Activated naive CD8-positive, alpha-beta T cell (primary cell): ENCODE measurements around the gene SCN9A.
"Not testable (repeated sequence)": the region's sequence is repeated elsewhere in the genome, so short reads cannot be mapped to it uniquely, and the experiment has no call there.

Experiments used
- H3K27ac Mint-ChIP-seq: one replicate; pipeline ENCODE4 v1.8.0; 2021; ENCODE audit warnings: mixed read lengths
- H3K27me3 Mint-ChIP-seq: one replicate; pipeline ENCODE4 v1.8.0; 2021; ENCODE audit warnings: mixed read lengths
- H3K36me3 Mint-ChIP-seq: one replicate; pipeline ENCODE4 v1.8.0; 2021; ENCODE audit warnings: mixed read lengths
- H3K4me1 Mint-ChIP-seq: one replicate; pipeline ENCODE4 v1.8.0; 2021; ENCODE audit warnings: low read depth, mixed read lengths
- H3K4me3 Mint-ChIP-seq: one replicate; pipeline ENCODE4 v1.8.0; 2021; ENCODE audit warnings: mild to moderate bottlenecking, mixed read lengths
- H3K9me3 Mint-ChIP-seq: one replicate; pipeline ENCODE4 v1.8.0; 2021; ENCODE audit warnings: low read depth, mixed read lengths

Gene SCN9A

DNA sequence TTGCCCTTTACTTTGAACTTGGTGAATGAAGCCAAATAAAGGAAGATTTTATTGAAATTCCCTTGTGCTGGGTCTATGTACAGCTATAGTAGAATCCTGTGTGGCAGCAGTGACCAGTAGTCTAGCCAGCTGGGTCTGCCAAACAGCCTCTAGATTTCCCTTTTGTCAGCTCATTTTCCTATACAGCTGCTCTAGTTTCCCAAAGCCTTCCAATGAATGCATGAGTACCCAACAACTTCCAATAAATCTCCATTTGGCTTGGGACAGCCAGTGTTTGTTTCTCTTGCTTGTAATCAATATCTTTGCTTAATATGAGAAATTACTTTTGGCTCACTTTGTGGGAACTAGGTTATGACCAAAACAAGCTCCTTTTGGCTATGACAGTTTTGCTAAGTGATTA, 43.6 kb downstream of the SCN9A start:
- no peak overlapping the region for H3K27ac Mint-ChIP-seq
- H3K36me3 Mint-ChIP-seq: no peaks in the 10 kb centered on the region
- no peaks in the 10 kb centered on the region for H3K4me1 Mint-ChIP-seq
- H3K4me3 Mint-ChIP-seq: no peak overlapping the region
- no peaks in the 10 kb centered on the region for H3K27me3 Mint-ChIP-seq
- H3K9me3 Mint-ChIP-seq: no peaks in the 10 kb centered on the region

DNA sequence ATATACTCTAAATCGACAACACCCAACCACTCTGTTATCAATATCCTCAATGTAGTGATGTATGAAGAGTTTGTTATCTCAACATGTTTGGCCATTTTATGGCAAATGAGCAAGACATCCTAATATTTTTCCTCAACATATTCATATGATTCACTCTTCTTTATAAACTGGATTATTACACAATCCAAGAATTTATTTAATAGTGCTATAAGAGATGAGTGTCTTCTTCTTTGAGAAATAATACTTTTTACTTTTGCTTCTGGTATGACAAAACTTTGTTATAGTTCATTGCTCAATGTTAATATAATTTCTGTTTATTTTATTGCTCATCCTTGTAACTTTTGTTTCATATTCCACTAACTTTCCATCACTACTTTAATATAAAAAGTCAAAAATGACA, 44.3 kb downstream of the SCN9A start:
- no peaks in the 10 kb centered on the region for H3K36me3 Mint-ChIP-seq
- H3K27me3 Mint-ChIP-seq: no peaks in the 10 kb centered on the region
- no peak overlapping the region for H3K27ac Mint-ChIP-seq
- H3K9me3 Mint-ChIP-seq: no peaks in the 10 kb centered on the region
- no peak overlapping the region for H3K4me3 Mint-ChIP-seq
- no peaks in the 10 kb centered on the region for H3K4me1 Mint-ChIP-seq

DNA sequence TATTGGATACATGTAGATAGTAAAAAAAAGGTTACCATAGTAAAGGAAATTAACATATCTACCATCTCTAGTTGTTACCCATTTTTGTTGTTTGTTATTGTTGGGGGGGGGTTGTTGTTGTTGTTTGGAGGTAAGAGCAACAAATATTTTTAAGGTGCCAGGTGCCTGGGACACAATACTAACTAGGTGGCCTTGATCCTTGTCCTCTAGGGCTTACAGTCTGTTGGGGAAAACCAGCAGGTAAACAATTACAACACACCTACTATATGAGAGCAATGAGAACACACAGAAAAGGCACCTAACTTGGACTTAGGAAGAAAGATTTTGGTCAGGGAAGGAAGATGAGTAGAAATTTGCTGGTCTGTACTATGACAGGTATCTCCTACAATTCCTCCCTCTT, 46.3 kb downstream of the SCN9A start:
- H3K27ac Mint-ChIP-seq: no peak overlapping the region
- H3K4me1 Mint-ChIP-seq: no peaks in the 10 kb centered on the region
- no peaks in the 10 kb centered on the region for H3K9me3 Mint-ChIP-seq
- no peak overlapping the region for H3K4me3 Mint-ChIP-seq
- H3K36me3 Mint-ChIP-seq: no peaks in the 10 kb centered on the region
- H3K27me3 Mint-ChIP-seq: no peaks in the 10 kb centered on the region

DNA sequence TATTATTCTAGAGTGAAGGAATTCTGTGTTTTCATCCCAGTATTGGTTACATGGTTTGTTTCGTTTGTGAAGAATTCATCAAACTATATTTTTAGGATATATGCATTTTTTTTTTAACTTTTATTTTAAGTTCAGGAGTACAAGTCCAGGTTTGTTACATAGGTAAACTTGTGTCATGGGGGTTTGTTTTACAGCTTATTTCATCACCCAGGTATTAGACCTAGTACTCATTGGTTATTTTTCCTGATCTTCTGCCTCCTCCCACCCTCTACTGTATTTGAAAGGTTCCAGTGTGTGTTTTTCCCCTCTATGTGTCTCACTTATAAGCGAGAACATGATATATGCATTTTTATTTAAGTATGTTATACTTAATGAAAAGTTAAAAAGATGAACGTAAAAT, 47.6 kb downstream of the SCN9A start:
- H3K27me3 Mint-ChIP-seq: no peaks in the 10 kb centered on the region
- no peak overlapping the region for H3K4me3 Mint-ChIP-seq
- no peak overlapping the region for H3K27ac Mint-ChIP-seq
- no peaks in the 10 kb centered on the region for H3K36me3 Mint-ChIP-seq
- H3K9me3 Mint-ChIP-seq: no peaks in the 10 kb centered on the region
- no peaks in the 10 kb centered on the region for H3K4me1 Mint-ChIP-seq

DNA sequence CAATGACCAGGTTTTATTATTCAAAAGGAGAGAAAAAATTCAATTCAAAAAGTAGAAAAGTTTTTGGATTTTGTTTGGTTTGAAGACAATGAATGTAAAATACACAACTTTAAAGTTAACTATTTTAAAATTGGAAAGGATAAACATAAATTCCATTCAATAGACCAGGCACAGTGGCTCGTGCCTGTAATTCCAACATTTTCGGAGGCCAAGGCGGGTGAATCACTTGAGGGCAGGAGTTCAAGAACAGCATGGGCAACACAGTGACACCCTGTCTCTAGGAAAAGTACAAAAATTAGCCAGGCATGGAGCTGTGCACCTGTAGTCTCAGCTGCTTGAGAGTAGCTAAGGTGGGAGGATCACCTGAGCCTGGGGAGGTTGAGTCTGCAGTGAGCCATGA, 54.7 kb downstream of the SCN9A start:
- Mint-ChIP-seq H3K27ac (no peak overlapping the region), H3K36me3 (no peaks in the 10 kb centered on the region), H3K4me1 (no peaks in the 10 kb centered on the region), H3K9me3 (no peaks in the 10 kb centered on the region), H3K27me3 (no peaks in the 10 kb centered on the region), H3K4me3 (no peak overlapping the region)

DNA sequence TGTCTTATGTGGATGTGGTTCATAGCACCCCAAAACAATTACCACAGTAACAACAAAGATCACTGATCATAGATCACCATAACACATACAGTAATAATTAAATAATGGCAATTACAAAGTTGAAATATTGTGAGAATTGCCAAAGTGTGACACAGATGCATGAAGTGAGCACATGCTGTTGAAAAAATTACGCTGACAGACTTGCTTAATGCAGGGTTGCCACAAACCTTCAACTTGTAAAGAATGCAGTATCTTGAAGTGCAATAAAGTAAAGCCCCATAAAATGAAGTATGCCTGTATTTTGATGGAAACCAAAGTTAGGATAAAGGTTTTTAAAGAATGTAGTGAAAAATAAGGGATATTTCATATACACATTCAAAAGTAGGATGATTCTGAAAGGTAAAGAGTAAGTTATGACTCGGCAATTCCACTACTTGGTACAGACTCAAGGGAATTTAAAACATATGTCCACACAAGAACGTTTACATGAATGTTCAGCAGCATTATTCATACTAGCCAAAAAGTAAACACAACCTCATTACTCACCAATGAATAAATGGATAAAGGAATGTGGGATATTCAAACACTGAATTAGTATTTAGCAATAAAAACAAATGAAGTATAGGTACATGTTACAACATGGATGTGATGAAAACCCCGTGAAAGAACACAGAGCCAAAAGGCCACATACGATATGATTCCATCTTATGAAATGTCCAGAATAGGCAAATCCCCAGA, 61.6 kb downstream of the SCN9A start:
- Mint-ChIP-seq H3K27me3 (no peaks in the 10 kb centered on the region), H3K36me3 (no peaks in the 10 kb centered on the region), H3K9me3 (no peaks in the 10 kb centered on the region), H3K27ac (no peak overlapping the region), H3K4me1 (no peaks in the 10 kb centered on the region), H3K4me3 (no peak overlapping the region)

DNA sequence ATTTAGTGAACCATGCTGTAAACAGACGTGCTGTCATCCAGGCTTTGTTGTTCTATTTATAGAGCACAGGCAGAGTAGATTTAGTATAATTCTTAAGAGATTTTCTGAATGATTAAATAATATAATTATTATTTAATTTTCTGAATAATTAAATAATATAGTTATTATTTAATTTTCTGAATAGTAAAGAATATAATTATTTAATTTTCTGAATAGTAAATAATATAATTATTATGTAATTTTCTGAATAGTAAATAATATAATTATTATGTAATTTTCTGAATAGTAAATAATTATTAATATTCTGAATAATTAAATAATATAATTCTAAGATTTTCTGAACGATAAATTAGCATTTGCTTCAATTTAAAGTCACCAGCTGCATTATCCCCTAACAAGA, 62.9 kb downstream of the SCN9A start:
- H3K27me3 Mint-ChIP-seq, H3K4me3 Mint-ChIP-seq, H3K9me3 Mint-ChIP-seq, H3K4me1 Mint-ChIP-seq, H3K27ac Mint-ChIP-seq, H3K36me3 Mint-ChIP-seq: not testable (repeated sequence)

DNA sequence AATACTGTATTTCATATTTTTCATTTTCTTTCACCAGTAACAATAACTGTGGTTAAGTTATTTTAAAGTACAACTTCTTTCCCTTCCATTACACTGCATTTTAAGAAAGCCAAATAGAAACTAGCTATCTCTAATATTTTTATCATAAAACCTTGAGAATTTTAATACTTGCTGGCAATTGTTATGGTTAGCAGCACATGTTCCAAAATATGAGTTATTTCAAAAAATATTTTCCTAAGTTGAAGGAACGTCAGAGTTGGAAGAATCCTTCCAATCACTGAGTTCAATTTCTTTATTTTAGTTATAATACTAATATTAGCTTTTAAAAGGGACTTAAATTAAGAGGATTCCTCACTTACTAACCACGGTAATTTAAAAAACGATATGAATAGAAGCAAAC, 68.4 kb downstream of the SCN9A start:
- H3K27me3 Mint-ChIP-seq: no peaks in the 10 kb centered on the region
- H3K9me3 Mint-ChIP-seq: no peaks in the 10 kb centered on the region
- no peaks in the 10 kb centered on the region for H3K4me1 Mint-ChIP-seq
- no peaks in the 10 kb centered on the region for H3K36me3 Mint-ChIP-seq
- H3K27ac Mint-ChIP-seq: no peak overlapping the region
- no peak overlapping the region for H3K4me3 Mint-ChIP-seq

DNA sequence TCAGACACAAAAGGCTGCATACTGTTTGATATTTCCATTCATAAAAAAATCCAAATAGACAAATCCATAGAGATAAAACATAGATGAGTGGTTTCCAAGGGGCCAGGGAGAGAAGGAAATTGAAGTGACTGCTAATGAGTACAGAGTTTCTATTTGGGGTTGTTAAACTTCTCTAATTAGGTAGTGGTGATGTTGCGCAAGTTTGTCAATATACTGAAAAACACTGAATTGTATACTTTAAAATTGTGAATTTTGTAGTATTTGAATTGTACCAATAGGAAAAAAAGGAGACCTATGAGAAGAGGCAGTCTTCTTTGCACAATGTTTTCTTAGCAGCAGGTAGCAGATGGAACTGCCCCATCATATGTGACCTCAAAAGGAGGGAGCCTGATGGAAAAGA, 71.1 kb downstream of the SCN9A start:
- Mint-ChIP-seq H3K36me3 (no peaks in the 10 kb centered on the region), H3K4me1 (no peaks in the 10 kb centered on the region), H3K27me3 (no peaks in the 10 kb centered on the region), H3K9me3 (no peaks in the 10 kb centered on the region), H3K27ac (no peak overlapping the region), H3K4me3 (no peak overlapping the region)

DNA sequence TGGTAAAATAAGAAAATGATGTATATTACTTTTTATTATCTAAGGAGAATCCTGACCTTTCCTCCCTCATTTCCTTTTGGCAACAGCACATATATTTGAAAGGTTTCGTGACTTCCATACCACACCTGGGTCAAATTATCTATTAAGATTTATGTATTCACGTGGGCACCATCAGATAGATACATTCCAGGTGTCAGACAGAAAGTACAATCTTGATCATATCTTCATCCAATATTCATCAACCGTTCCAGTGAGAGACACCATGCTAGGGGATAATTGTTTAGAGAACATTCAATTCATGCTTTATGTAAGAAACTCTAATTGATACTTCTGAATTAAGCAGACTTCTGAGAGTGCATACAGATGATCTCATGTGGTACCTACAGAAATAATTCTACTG, 73.7 kb downstream of the SCN9A start:
- no peak overlapping the region for H3K27ac Mint-ChIP-seq
- H3K27me3 Mint-ChIP-seq: no peaks in the 10 kb centered on the region
- no peaks in the 10 kb centered on the region for H3K4me1 Mint-ChIP-seq
- no peaks in the 10 kb centered on the region for H3K36me3 Mint-ChIP-seq
- no peaks in the 10 kb centered on the region for H3K9me3 Mint-ChIP-seq
- H3K4me3 Mint-ChIP-seq: no peak overlapping the region

DNA sequence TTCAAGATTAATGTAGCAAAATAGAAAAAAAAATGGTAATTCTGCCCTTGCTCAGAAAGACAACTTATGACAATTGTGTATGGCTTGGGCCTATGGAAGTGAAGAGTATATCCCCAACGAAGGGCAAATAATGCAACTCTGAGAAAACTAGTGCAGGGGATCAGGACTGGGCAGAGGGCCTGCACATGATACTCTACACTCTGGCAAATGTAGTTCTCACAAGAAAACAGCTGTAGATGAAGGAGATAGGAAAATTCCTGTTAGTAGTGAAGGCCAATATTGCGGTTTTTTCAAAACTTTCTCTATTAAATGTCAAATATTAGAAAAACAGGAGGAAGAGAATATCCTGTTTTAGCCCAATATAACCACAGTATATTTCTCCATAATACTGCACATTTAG, 77.8 kb downstream of the SCN9A start:
- H3K36me3 Mint-ChIP-seq: no peaks in the 10 kb centered on the region
- no peaks in the 10 kb centered on the region for H3K9me3 Mint-ChIP-seq
- H3K4me1 Mint-ChIP-seq: no peaks in the 10 kb centered on the region
- no peak overlapping the region for H3K4me3 Mint-ChIP-seq
- no peak overlapping the region for H3K27ac Mint-ChIP-seq
- H3K27me3 Mint-ChIP-seq: no peaks in the 10 kb centered on the region

DNA sequence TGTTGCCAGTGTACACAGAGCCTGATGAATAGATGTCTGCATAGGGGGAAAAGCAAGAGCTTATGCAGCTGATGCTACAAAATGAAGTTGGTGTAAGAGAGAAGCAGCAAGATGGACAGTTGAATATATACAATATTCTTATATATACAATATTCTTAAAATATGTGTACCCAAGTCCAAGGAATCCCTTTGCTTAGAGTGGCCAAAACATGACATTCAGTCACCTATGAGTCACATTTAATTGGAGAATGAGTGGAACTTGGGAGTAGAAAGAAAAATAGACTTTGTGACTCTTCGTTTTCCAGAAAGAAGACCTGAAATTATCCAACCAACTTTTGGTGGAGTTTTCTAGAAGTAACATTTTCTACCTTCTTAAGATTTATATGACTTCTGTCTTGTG, 81.8 kb downstream of the SCN9A start:
- no peak overlapping the region for H3K27ac Mint-ChIP-seq

DNA sequence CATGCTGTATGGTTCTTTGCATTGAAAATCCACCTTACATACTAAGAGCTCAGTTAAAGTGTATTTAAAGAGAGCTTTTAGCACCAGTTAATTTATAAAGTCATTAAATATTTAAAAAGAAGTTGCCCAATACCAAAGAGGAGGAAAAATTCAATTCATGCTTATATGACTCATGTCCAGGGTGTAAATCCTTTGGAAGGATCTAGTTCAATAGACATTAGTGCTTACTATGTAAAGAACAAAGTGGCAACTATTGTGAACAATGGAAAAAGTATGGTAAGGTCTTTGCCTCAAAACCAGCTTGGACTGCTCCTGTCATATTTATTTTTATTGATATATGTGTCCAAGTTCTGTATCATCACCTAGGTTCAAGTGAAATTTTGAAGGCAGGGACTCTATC, 90.5 kb downstream of the SCN9A start:
- Mint-ChIP-seq H3K9me3 (no peaks in the 10 kb centered on the region), H3K27ac (no peak overlapping the region), H3K4me3 (no peak overlapping the region), H3K36me3 (no peaks in the 10 kb centered on the region), H3K27me3 (peaks cover 2% of the 10 kb centered on the region), H3K4me1 (no peaks in the 10 kb centered on the region)

More for the DNA sequence above, 81.8 kb downstream of the SCN9A start:
- H3K4me1 Mint-ChIP-seq: no peaks in the 10 kb centered on the region
- peaks cover 2% of the 10 kb centered on the region for H3K27me3 Mint-ChIP-seq
- H3K36me3 Mint-ChIP-seq: no peaks in the 10 kb centered on the region
- peaks cover 6% of the 10 kb centered on the region for H3K9me3 Mint-ChIP-seq
- no peak overlapping the region for H3K4me3 Mint-ChIP-seq

DNA sequence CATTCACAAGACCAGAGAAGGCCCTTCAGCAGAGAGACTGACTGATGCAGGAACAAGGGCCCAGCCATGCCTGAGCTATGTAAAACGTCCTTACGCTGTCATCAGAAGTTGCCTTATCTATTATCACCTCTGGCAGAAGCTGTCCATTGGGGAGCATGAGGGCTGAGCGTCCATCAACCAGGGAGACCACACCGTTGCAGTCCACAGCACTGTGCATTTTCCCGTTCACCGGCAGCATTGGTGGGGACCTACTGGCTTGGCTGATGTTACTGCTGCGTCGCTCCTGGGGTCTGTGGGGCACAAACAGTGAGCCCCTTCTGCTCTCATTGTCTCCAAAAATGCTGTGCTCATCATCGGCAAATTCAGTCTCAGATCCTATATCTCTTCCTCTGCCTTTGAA, 91.4 kb downstream of the SCN9A start:
- no peak overlapping the region for H3K27ac Mint-ChIP-seq
- no peaks in the 10 kb centered on the region for H3K4me1 Mint-ChIP-seq
- H3K9me3 Mint-ChIP-seq: no peaks in the 10 kb centered on the region
- no peak overlapping the region for H3K4me3 Mint-ChIP-seq
- no peaks in the 10 kb centered on the region for H3K36me3 Mint-ChIP-seq
- H3K27me3 Mint-ChIP-seq: no peaks in the 10 kb centered on the region

DNA sequence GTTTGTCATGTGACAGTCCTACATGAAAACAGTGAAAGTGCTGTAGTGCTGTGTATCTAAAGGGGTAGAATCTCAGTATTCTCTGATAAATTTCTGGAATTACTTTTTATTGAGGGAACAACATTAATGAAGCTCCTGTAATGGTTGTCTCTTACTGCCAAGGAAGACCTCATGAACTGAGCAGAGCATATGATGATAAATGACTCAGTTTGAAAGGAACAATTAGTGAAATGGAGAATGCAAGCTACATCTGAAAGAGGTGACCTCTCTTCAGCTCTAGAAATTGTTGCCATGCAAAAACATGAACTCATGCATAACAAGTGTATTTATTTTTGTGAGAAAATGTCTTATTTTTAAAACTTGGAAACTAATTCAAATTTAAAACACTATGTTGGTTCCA, 93.6 kb downstream of the SCN9A start:
- Mint-ChIP-seq H3K9me3 (no peaks in the 10 kb centered on the region), H3K4me1 (no peaks in the 10 kb centered on the region), H3K27ac (no peak overlapping the region), H3K27me3 (no peaks in the 10 kb centered on the region), H3K4me3 (no peak overlapping the region), H3K36me3 (no peaks in the 10 kb centered on the region)

DNA sequence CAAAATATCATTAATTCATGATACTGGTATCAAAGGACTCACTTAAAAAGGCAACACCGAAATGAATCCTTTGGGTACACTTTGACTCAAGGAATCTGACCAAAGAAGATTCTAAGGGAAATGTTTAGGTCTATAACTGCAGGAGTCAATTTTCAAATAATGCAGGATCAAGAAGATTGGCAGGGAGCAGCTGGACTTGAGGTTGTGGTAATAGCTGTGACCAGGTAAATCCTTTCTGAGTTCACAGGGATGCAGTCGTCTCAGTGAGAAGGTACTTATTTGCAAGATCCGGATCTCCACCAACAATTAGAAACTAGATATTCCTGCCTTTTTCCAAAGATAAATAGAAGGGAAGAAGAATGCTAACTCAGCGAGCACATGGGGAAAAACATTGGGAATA, 96.9 kb downstream of the SCN9A start:
- H3K27me3 Mint-ChIP-seq: no peaks in the 10 kb centered on the region
- H3K4me3 Mint-ChIP-seq: no peak overlapping the region
- peaks cover under 1% of the 10 kb centered on the region for H3K9me3 Mint-ChIP-seq
- no peaks in the 10 kb centered on the region for H3K4me1 Mint-ChIP-seq
- no peaks in the 10 kb centered on the region for H3K36me3 Mint-ChIP-seq
- no peak overlapping the region for H3K27ac Mint-ChIP-seq
